CD4-positive, alpha-beta T cell treated with Interleukin-15 for 1 hour (primary cell): ENCODE data around the gene SLC1A2.
A peak's percentile ranks its signal among the peaks of the same experiment; 100 is the strongest.

ENCODE experiments used
- DNase-seq: peaks from one replicate; pipeline ENCODE4 v3.0.0-alpha.2; 2020

Gene SLC1A2

DNA sequence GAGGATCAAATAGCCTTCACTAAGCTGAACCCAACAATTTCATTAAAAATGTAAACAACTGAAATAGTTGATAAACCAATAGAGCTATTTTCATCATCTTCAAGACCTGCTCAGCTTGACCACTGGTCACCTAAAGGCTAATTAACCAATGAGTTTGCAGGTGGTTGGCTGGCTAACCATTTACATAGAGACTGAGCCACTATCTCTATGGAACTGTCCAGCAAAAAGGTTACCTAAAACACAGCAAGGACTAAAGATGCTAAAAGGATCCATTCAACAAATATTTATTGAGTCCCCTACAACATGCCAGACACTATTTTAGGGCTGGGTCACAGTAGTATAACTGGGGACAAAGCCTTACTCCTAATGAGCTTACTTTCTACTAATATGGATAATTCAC is 156.6 kb downstream of the SLC1A2 start:
- DNase-seq: no peak

DNA sequence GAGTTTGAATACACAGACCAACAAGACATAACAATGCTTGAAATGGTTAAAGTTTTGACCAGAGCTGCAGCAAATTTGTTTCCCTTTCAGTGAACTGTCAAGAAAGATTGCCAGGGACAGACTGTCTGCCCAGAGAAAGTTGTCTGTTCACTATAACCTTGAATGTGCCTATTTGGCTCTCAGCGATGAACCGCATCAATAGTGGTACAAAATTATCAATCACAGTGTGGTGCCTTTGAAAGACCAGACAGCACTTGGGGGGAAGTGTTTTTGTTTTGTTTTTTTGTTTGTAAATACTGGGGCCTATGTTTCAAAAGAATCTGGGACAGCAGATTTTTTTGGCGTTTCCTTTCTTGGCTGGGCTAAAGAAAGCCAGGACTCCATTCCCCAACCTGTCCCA is 157.3 kb downstream of the SLC1A2 start:
- no peak for DNase-seq

DNA sequence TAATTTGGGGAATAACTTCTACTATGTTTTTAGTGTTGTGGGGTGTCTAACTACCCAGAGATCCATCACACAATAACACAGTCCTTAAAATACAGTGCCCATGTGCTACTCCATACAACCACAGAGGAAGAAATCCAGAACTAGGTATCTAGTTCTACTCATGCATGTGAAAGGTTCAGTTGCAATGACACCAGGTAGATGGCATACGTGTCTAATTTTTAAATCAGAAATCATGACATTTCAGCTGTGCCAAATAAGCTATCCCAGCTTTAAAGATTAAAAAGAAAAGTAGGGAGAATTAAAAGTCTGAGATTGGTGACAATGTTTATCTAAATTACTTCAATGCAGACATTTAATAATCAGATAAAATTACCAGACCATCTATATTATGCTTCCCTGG is 158.2 kb downstream of the SLC1A2 start:
- no peak for DNase-seq

DNA sequence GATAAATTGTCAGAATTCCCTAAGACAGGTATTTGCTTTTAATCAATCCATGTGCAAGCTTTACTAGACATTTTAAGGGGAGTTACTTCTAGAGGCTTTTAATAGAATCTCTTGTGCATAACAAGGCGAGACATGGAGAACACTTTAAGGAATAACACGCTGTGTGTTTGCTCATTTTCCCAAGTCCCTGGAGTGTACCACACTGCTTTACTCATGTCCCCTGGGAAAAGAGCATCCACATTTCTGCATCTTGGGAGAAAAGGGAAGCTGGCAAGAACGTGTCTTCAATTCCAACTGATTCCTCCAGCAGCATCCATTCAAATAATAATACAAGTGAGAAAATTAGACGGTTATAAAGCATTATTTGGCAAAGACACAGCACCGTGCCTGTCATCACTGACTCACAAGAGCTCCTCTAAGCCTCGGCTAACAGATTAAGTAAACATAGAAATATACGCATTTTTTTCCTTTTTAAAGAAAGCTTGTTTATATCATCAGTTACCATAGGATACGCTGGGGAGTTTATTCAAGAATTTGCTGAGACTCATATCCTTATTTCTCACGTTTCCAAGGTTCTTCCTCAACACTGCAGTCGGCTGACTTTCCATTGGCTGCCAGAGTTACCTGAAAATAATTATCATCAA is 158.9 kb downstream of the SLC1A2 start:
- no peak for DNase-seq

DNA sequence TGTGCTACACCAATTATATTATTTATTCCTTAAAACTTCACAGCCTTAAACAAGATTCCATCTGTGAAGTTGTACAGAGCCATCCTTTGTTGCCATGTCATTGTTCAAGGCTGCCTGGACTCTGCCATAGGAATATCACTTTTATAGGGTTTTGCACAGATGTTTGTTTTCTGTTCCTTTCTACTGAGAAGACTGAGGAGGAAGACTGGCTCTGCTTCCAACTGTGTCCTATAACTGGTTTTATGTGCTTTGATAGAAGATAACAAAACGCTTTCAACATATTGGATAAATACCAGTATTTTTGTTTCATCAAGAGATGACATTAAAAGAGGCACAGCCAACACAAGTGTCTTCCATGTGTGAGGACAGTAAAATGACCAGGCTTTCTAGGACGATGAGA is 159.8 kb downstream of the SLC1A2 start:
- DNase-seq: no peak

DNA sequence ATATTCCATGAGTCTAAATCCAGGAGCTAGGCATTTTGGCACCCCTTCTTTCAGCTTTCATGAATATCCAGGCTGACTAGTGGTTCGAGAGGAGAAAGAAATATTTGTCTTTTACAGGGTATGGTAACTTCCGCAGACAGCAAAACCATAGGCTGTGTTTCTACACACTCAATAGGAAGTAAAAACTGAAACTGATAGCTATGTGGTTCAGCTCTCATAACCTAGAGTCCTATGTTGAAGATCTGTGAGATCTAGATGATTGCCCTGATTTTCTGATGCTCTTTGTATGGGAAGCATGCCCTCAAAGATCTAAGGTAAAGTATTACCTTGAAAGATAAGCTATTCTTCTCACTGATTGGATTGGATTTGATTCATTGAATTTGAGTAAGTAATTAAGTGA is 162.1 kb downstream of the SLC1A2 start:
- no peak for DNase-seq

DNA sequence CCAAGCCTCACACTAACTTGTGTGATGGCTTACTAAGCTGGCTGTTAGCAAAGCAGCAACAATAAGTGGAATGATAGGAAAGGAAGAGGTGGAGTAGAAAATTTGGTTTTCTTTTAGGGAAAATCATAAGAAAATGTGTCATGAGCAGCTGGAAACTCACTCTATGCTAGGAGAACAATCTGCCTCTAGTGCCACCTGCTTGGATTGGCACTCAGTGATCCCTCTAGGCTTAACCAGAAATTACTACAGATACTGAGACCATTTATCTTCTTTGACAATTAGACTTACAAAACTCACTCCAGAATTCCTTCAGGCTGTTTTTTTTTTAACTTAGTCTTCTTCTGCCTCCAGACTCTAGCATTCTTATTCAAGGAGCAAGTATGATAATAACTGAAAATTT is 163.1 kb downstream of the SLC1A2 start:
- no peak for DNase-seq

DNA sequence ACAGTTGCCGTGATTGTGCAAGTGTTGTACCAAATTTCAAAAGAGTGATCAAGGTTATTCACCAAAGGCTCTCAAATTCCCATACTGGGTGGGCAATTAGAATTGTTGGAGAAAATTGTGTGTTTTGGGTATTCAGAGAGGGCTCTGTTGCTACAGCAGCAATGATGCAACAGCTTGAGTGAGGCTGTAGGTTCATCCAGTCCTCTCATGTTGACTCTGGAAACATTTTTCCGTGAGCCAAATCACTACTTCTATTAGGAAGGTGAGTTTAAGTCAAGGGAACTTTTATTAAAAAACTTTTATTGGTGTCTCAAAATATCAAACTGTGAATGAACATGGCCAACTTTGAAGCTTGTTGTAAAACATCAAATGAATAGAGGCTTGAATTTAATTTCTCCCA is 163.8 kb downstream of the SLC1A2 start:
- no peak for DNase-seq

DNA sequence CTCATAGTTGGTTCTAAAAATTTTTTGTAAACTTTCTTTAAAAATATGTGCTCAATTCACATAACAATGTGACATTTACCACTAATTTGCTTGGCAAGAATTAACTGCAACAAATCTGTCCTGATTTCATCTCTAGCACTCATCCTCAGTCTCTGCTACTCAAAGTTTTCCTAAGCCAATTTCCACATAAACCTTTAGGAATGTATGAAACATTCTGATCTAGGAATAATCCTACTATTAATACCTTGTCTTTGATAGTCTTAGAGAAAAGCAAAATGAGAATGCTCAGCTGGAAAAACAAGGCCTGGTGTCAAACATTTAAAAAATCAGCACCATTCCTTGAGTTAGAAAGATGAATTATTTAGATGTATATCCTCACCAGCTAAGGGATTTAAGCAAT is 166.1 kb downstream of the SLC1A2 start:
- DNase-seq: no peak

DNA sequence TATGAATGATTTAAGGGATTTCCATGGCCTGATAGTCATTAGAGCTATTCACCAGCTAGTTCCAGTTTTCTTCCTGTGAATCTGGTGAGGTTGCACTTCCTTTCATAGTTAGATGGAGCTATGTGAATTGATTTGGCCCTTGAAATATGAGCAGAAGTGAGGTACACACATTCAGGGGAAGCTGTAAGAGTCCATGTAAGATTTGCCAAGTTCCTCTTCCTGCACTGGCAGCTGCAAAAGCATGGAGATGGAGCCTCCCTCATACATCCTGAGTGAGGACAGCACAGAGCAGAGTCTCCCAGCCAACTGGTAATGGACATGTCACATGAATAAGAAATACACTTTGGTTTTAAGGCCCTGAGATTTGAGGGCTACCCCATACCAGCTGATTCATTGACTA is 168.7 kb downstream of the SLC1A2 start:
- DNase-seq: no peak

DNA sequence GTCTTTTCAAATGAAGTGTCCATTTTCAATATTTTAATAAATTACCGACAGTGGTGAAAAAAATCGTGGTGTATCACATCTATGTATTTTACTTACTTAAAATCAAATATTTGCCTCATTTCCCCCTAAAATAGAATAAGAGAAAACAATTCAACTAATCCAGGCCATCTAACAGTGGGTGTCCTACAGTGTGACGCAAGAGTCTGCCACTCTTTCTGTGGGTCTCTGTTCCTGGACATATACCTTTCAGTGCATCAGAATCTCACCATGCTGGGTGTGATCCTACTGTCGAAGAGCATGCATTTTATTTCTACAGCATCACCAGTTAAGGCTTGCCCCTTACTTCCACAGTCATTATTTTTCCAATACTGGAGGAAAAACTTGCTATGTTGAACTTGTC is 169.2 kb downstream of the SLC1A2 start:
- DNase-seq: no peak

DNA sequence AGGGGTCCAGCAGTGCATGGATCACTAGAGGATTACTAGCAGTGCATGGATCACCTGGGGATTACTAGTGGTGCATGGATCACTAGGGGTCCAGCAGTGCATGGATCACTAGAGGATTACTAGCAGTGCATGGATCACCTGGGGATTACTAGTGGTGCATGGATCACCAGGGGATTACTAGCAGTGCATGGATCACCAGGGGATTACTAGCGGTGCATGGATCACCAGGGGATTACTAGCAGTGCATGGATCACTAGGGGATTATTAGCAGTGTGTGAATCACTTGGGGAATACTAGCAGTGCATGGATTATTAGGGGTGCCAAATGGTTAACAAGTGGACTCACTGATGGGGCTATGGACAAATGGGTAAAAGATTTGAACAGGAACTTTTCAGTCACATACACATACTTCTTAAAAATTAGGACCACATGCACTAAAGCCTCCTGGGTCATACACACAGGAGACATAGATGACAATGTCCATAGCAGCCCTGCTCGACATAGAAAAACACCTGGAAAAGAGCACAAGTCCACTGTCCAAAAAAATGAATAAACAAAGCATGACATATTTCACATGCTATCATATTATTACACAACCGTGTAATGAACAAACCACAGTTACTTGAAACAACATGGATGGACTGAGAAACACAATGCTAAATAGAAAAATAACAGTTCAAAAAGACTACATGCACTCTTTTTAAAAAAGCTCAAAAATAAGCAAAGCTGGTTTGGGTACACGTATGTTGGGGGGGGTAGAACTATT is 170.6 kb downstream of the SLC1A2 start:
- no peak for DNase-seq

DNA sequence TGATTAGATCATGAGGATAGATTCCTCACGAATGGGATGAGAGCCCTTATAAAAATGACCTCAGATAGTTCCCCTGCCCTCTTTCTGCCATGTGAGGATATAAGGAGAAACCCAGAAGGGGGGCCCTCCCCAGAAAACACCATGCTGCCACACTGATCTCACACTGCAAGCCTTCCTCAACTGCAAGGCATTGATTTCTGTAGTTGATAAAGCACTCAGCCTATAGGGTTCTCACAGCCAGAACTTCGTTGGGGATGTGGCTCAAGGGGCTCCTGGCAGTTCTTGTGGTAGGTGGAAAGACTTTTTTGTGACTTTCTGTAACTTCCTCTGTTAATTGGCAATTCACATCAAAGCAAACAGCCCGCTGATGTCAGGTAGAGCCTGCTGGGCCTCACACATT is 171.5 kb downstream of the SLC1A2 start:
- DNase-seq: peak; percentile 37

DNA sequence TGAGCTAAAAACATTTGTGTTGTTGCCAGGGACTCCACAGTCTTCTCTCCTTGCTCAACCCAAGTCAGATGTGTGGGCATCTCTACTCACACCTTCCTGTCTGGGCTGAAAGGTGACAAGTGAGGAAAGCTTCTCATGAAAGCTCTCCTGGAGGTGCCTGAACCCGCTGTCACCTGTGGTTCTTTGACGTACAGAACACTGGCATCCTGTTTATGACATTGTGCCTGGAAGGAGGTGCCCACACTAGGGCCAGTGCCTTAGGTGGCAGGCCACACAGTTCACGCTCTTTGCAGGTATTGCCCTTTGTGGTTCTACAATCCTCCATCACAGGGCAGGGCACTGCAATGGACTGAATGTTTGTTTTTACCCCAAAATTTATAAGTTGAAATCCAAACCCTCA is 171.9 kb downstream of the SLC1A2 start:
- peak; percentile 89 for DNase-seq

DNA sequence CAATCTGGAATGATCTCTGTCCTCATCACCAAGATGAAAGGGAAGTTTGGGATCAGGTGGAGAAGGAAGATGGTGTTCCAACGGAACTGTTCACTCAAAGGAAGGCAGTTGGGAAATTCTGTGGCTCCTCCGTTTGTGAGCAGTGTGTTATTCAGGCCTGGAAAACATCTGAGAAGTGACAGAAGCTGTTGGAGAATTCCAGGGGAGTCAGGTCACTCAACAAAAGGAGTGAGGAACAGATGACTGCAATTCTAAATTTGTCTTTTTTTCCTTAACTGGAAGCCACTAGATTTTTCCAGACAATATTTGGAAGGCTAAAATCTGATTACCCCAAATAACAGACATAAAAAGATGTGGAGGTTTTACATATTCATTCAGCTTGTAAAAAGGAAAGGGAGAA is 172.6 kb downstream of the SLC1A2 start:
- DNase-seq: no peak

DNA sequence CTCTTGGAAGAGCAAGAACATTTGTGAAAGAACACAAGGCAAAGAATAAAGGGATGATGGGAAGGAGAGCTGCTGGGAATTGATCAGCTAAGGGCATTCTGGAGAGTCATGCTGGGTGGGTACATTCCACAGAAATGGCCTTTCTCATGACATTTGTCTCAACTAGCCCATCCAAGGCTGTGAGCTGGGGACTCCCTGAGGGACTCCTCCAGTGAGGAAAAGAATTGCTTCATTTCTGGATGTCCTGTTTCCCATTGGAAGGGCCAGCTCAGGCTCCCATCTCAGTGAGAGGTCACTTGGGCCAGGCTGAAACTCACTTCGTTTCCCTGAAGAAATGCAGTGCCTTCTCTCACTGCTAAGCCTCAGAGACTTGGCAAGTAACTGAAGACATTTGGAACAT is 173.6 kb downstream of the SLC1A2 start:
- DNase-seq: no peak

DNA sequence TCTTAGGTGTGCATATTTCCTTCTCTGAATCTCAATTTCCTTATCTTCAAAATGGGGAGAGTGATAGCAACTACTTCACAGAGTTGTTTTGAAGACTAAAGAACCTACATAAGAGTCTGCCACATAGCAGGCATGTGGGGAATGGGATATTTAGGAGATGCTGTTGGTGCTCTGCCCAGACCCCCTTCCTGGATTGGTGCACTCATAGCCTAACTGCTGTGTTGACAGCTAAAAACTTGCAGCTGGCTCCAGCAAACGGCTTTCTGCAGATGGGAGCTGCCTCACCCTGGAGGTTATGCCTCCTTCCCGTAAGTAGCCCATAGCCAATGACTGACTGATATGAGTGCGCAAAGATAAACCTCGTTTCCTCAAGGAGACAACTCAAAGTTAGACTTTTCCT is 174.3 kb downstream of the SLC1A2 start:
- no peak for DNase-seq

DNA sequence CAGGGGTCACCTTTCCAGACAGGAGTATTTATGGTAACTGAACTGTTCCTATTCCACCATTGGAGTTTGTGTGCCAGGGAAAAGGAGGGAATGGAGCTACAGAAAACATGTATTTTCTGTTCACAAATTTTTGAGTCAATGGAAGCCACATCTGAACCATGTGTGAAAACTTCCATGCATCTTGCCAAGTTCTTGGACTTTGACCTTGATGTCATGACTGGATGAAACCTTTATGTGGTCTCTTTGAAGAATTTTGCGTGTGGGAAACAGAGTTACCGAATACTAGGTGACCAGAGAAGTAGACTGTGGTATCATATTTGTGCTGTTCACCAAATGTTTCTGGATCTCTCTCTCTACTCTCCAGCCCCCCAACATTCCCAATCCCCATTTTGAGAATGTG is 175.6 kb downstream of the SLC1A2 start:
- no peak for DNase-seq

DNA sequence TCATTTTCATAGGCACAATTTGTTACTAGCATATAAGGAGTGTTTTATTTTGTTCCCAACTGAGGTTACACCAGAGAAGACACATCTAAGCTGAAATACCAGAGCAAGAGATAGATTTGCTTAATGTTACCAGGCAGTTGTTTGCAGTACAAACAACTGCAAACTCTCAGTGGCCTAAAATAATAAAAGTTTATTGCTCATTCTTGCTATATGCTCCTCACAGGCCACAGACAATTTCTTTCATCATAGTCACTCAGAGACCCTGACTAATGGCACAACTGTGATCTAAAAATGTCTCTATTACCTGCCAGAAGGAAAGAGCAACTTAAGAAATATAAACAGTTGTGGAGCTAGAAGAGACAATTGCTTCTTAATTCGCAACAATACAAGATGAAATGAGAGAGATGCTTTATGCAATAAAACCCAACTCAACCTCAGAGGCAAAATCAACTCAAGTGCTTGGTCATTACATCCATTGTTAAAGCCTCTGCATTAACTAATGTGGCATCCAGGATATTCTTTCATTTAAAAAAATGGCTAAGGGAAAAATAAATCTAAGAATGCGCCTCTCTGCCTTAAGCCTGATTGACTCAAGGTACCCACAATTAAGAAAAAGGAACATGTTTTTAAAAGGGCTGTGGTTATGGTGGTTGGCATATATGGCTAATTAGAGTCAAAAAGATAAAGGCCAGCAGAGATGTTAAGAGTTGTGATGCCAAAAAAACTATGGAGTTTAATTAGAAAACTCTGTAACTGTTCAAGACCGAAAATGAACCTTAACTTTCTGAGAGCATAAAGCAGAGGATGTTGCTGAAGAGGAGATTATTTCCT is 176.7 kb downstream of the SLC1A2 start:
- no peak for DNase-seq

DNA sequence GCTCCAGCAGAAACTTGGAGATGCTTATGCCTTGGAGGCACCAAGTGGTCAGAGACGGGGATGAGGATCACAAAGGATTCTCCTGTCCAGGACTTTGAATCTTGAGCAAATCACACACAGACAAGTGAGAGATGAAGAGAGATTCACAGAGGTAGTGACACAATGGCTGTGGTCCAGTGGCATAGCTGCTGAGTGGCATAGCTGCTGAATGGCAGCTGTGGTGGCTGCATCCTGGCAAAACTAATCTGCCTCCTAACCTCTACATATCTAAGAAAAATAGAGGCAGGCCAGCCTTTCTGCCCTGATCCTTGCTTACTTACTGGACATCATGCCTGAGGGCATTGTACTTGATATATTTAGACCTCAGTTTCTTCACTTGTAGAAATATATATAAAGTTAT is 177.8 kb downstream of the SLC1A2 start:
- DNase-seq: no peak

DNA sequence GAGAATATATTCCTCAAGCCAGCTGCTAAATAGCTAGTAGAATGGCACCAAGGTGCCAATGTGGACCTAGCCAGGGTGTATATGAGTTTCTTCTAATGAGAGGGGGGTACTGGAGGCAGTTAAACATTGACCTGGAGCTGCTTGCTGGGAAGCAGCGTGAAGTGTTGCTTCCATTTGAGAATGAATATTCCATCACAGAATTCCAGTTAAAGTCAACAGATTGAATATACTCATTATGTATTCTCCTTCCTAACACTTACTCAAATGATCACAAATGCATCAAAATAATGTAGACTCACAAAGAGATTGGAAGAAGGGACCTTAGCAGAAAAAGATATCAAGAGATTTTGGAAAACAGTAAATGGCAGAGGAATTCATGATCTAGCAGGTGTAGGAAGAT is 178.3 kb downstream of the SLC1A2 start:
- DNase-seq: no peak

DNA sequence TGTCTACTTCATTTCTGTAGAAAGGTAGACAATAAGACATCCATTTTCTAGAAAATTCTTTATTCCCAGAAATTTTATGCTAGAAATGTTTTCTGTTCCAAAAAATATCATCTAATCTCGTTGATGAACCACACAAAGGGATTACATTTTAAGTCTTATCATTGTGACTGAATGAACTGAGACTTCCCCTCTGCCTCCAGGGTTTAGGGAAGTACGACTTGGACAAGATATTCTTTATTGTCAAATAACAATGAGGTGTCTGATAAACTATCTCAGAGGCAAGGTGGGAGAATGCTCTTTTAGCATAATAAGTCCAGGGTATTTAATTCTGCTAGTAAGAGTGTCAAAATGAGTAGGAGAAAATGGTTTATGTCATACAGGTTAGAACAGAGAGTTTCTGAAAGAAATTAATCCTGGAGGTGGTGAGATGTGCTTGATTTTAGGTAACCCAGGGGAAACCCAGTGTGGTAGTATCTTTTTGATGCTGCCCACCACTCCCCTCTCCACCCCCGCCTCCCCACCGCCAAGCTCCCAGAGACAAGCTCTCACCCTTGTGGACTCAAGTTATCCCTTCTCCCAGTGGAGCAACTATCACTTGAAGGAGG is 179.8 kb downstream of the SLC1A2 start:
- DNase-seq: no peak

DNA sequence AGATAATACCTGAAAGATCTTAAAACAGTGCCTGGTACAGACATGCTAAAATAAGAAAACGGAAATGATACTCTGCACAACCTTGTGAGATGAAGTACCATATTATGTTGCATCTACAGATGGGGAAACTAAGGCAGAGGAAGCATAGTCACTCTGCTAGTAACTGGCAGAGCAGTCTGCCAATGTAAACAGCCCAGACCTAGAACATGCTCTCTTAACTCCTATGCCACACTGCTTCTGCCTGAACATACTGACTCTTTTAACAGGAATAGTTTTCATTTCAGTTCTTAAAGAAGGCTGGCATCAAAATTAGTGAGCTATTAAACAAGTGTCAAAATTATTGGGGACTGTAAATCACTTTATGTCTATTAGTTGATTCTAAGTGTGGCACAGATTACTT is 180.5 kb downstream of the SLC1A2 start:
- no peak for DNase-seq
